OCI-LY1 (cell line): ENCODE results near the gene AIRE.

Experiments
- H2AFZ ChIP-seq: fragments of 200-600 bp; sonication (generic), shearing (Covaris generic); 2 replicates; pipeline ENCODE4 v1.6.0; 2014; ENCODE audit warnings: antibody characterized with exemption, mild to moderate bottlenecking, low read length
- H3F3A ChIP-seq: fragments of 200-600 bp; sonication (generic), shearing (Covaris generic); 2 replicates; pipeline ENCODE4 v1.6.0; 2014; ENCODE audit warnings: mild to moderate bottlenecking, antibody characterized with exemption, low read length, moderate library complexity; ENCODE audit not compliant: insufficient read depth
- H3K27ac ChIP-seq: fragments of 200-600 bp; sonication (generic); 2 replicates; pipeline ENCODE4 v1.5.1; 2014; ENCODE audit warnings: low read length, mixed run types, mild to moderate bottlenecking, low read depth; ENCODE audit not compliant: poor library complexity, severe bottlenecking
- H3K27me3 ChIP-seq: fragments of 200-600 bp; sonication (generic); 2 replicates; pipeline ENCODE4 v1.6.0; 2014; ENCODE audit warnings: antibody characterized with exemption, mild to moderate bottlenecking, low read length, moderate library complexity; ENCODE audit not compliant: insufficient read depth
- H3K36me3 ChIP-seq: fragments of 200-600 bp; sonication (generic); 2 replicates; pipeline ENCODE4 v1.6.1; 2014; ENCODE audit warnings: mild to moderate bottlenecking, antibody characterized with exemption, low read length, moderate library complexity, mixed read lengths; ENCODE audit not compliant: insufficient read depth
- H3K4me1 ChIP-seq: fragments of 200-600 bp; sonication (generic); 2 replicates; pipeline ENCODE4 v1.5.1; 2014; ENCODE audit warnings: mild to moderate bottlenecking, low read length, moderate library complexity; ENCODE audit not compliant: insufficient read depth, severe bottlenecking
- H3K4me2 ChIP-seq: fragments of 200-600 bp; sonication (generic), shearing (Covaris generic); 2 replicates; pipeline ENCODE4 v1.6.1; 2014; ENCODE audit warnings: low read length
- H3K4me3 ChIP-seq: fragments of 200-600 bp; sonication (generic); 2 replicates; pipeline ENCODE4 v1.5.1; 2014; ENCODE audit warnings: low read length, low read depth, mild to moderate bottlenecking, mixed read lengths; ENCODE audit not compliant: poor library complexity, severe bottlenecking
- H3K79me2 ChIP-seq: fragments of 200-600 bp; shearing (Covaris generic); 2 replicates; pipeline ENCODE4 v1.6.1; 2016; ENCODE audit warnings: mixed run types, low read length, mixed read lengths; ENCODE audit not compliant: insufficient read depth
- H3K9ac ChIP-seq: fragments of 200-600 bp; sonication (generic), shearing (Covaris generic); 2 replicates; pipeline ENCODE4 v1.6.1; 2014; ENCODE audit warnings: mild to moderate bottlenecking, low read length, mixed read lengths
- H3K9me2 ChIP-seq: fragments of 200-600 bp; sonication (generic), shearing (Covaris generic); 2 replicates; pipeline ENCODE4 v1.6.1; 2014; ENCODE audit warnings: low read depth, mild to moderate bottlenecking, low read length, mixed read lengths
- H3K9me3 ChIP-seq: fragments of 200-600 bp; shearing (Covaris generic); 2 replicates; pipeline ENCODE4 v1.6.1; 2014; ENCODE audit warnings: low read length, mixed read lengths
- H4K20me1 ChIP-seq: fragments of 200-600 bp; sonication (generic), shearing (Covaris generic); 2 replicates; pipeline ENCODE4 v1.6.0; 2016; ENCODE audit warnings: mild to moderate bottlenecking, low read length; ENCODE audit not compliant: insufficient read depth
- CTCF ChIP-seq: fragments of 200-600 bp; sonication (generic), shearing (Covaris generic); IDR thresholded peaks from 2 replicates; pipeline ENCODE4 v1.5.1; 2017; ENCODE audit warnings: mild to moderate bottlenecking, antibody characterized with exemption, low read length, moderate library complexity, mixed read lengths
- EZH2 ChIP-seq: fragments of 200-600 bp; sonication (generic), shearing (Covaris generic); IDR thresholded peaks from 2 replicates; pipeline ENCODE4 v1.8.0; 2017; ENCODE audit warnings: borderline replicate concordance, mixed run types, mild to moderate bottlenecking, antibody characterized with exemption, low read length, moderate library complexity, mixed read lengths

AIRE gene

DNA sequence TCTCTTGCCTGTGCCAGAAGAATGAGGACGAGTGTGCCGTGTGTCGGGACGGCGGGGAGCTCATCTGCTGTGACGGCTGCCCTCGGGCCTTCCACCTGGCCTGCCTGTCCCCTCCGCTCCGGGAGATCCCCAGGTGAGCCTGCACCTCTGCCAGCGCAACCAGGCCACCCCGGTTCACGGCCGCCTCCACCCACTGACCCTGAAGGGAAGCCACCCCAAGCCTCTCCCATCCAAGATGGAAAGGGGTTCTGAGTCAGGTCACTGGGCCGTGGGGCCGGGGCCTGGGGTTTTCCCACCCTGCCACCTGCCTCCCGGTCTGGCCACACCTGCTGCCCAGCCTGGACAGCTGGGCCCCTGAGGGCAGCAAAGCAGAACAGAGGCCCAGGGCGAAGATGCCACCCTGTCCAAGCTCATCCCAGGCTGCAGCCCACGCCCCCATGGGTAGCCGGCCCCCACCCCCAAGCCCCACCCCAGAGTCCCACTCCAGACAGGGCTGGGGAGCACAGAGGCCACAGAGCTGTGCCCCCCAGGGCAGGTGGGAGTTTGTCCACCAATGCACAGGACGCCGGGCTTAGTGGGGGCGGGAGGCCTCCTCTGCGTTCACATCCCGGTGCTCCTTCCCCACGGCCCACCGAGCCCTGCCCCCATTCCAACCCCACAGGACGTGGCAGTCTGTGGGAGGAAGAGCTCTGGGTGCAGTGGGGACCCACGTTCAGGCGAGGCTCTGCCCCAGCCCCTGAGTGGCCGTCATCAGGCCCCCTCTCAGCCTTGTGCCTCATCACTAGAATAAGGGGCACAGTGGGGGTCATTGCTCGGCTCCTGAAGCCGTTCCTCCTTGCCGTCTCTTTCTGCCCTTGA, 5.6 kb downstream of the AIRE start:
- Histone ChIP-seq H4K20me1 (no peaks in the 10 kb centered on the region), H3K79me2 (no peaks in the 10 kb centered on the region), H2AFZ (no peak overlapping the region), H3K4me3 (no peak overlapping the region), H3K27me3 (0 out of 2 replicates have a peak, but pooled peaks cover 11% of the 10 kb centered on the region), H3K4me1 (no peaks in the 10 kb centered on the region), H3K9me2 (no peaks in the 10 kb centered on the region), H3K9ac (no peak overlapping the region), H3K9me3 (no peaks in the 10 kb centered on the region), H3K27ac (no peak overlapping the region), H3F3A (no peaks in the 10 kb centered on the region), H3K4me2 (no peak overlapping the region), H3K36me3 (no peaks in the 10 kb centered on the region)
- no peak for TF ChIP-seq EZH2
- TF ChIP-seq CTCF, result no peak

GRCh38 chr21:44291936-44292811, 6.5 kb downstream of the AIRE start:
- Histone ChIP-seq H3K4me3 (no peak overlapping the region), H3K27me3 (0 out of 2 replicates have a peak, but pooled peaks cover 11% of the 10 kb centered on the region), H2AFZ (no peak overlapping the region), H4K20me1 (no peaks in the 10 kb centered on the region), H3F3A (no peaks in the 10 kb centered on the region), H3K9me2 (no peaks in the 10 kb centered on the region), H3K9ac (no peak overlapping the region), H3K36me3 (no peaks in the 10 kb centered on the region), H3K4me2 (no peak overlapping the region), H3K9me3 (no peaks in the 10 kb centered on the region), H3K4me1 (no peaks in the 10 kb centered on the region), H3K27ac (no peak overlapping the region), H3K79me2 (no peaks in the 10 kb centered on the region)
- no peak for TF ChIP-seq EZH2
- no peak for TF ChIP-seq CTCF

GRCh38 chr21:44292812-44293195, 7.1 kb downstream of the AIRE start:
- no peaks in the 10 kb centered on the region for H3K9me3 ChIP-seq
- no peak overlapping the region for H3K4me3 ChIP-seq
- no peaks in the 10 kb centered on the region for H3K9me2 ChIP-seq
- TF ChIP-seq EZH2 (no peak), CTCF (no peak)
- no peak overlapping the region for H3K4me2 ChIP-seq
- no peaks in the 10 kb centered on the region for H3K36me3 ChIP-seq
- H3K9ac ChIP-seq, result no peak overlapping the region
- no peaks in the 10 kb centered on the region for H3F3A ChIP-seq
- 0 out of 2 replicates have a peak, but pooled peaks cover 11% of the 10 kb centered on the region for H3K27me3 ChIP-seq
- no peak overlapping the region for H3K27ac ChIP-seq
- H3K4me1 ChIP-seq, result no peaks in the 10 kb centered on the region
- no peaks in the 10 kb centered on the region for H4K20me1 ChIP-seq
- H3K79me2 ChIP-seq, result no peaks in the 10 kb centered on the region
- H2AFZ ChIP-seq, result no peak overlapping the region
